Measurements from ENCODE around the gene FOXS1. TPM values are rescaled to one million over a fixed set of nuclear protein-coding genes. Genes with fewer than 3 reads are reported as not detected.

Gene FOXS1
- total RNA-seq, 1 experiment from 2014 or later: not detected

DNA sequence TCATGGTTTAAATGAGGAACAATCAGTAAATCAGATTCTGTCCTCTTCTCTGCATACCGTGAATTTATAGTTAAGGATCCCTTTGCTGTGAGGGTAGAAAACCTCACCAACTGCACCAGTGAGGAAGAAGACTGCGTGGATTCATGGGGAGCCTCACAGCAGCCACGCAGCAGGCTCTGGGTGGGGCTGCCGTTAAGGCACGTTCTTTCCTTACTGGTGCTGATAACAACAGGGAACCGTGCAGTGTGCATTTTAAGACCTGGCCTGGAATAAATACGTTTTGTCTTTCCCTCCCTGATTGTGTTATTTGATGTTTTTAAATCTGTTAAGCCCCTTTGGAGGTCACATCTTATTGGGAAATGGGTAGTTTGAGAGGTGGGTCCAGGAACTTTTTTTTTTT lies 43.9 kb downstream of the FOXS1 start:
- H3K9me3 ChIP-seq (ENCODE audit: low read depth, low read length, poor library complexity, severe bottlenecking): no peaks in the 10 kb centered on the region
- POLR2A ChIA-PET (ENCODE audit: low non-redundant PET): no interaction called here
- no peaks in the 10 kb centered on the region for H3K4me1 ChIP-seq (ENCODE audit: insufficient read depth, low read length, poor library complexity, severe bottlenecking)
- no TSS peak for BruUV-seq (replicated peaks)
- H3K27ac ChIP-seq (ENCODE audit: low read depth, low read length, poor library complexity, severe bottlenecking): no peak overlapping the region
- H3K36me3 ChIP-seq (ENCODE audit: insufficient read depth, low read length, poor library complexity, severe bottlenecking): peaks cover 89% of the 10 kb centered on the region
- TF ChIP-seq, protein P1, sequence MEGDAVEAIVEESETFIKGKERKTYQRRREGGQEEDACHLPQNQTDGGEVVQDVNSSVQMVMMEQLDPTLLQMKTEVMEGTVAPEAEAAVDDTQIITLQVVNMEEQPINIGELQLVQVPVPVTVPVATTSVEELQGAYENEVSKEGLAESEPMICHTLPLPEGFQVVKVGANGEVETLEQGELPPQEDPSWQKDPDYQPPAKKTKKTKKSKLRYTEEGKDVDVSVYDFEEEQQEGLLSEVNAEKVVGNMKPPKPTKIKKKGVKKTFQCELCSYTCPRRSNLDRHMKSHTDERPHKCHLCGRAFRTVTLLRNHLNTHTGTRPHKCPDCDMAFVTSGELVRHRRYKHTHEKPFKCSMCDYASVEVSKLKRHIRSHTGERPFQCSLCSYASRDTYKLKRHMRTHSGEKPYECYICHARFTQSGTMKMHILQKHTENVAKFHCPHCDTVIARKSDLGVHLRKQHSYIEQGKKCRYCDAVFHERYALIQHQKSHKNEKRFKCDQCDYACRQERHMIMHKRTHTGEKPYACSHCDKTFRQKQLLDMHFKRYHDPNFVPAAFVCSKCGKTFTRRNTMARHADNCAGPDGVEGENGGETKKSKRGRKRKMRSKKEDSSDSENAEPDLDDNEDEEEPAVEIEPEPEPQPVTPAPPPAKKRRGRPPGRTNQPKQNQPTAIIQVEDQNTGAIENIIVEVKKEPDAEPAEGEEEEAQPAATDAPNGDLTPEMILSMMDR (conservative IDR thresholded peaks at IDR 0.05; ENCODE audit: low read depth, low read length): no peak
- TF ChIP-seq EZH2 (IDR thresholded peaks at IDR 0.05; ENCODE audit: borderline replicate concordance, low read depth, low read length, poor library complexity, severe bottlenecking): no peak
- intact Hi-C loops (cut with micrococcal nuclease; ENCODE audit: unreplicated experiment): no loop called here
- CTCF ChIA-PET: no interaction called here
- no peaks in the 10 kb centered on the region for H3K27me3 ChIP-seq (replicated peaks; ENCODE audit: insufficient read depth, low read depth, low read length, poor library complexity)
- no peak for DNase-seq (ENCODE audit: low spot score)
- H3K4me3 ChIP-seq (ENCODE audit: low read depth, low read length, poor library complexity, severe bottlenecking): no peak overlapping the region

DNA sequence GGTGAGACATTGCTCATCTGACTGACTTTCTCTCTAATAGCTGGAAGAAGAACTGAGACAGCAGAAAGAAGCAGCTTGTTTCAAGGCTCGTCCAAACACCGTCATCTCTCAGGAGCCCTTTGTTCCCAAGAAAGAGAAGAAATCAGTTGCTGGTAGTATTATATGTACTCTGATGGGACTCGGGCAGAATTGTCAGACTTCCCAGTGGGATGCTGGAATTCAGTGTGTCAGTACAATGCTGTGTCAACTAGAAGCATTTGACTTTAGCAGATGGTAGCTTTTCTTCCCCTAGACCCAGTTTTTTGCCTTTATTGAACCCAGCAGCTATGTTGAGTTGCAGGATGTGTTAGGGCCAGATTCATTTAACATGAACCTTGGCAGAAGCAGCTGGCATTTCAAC lies 48.0 kb downstream of the FOXS1 start:
- peaks cover 97% of the 10 kb centered on the region for H3K36me3 ChIP-seq (ENCODE audit: insufficient read depth, low read length, poor library complexity, severe bottlenecking)
- intact Hi-C loops (cut with micrococcal nuclease; ENCODE audit: unreplicated experiment): no loop called here
- H3K4me3 ChIP-seq (ENCODE audit: low read depth, low read length, poor library complexity, severe bottlenecking): no peak overlapping the region
- H3K27me3 ChIP-seq (replicated peaks; ENCODE audit: insufficient read depth, low read depth, low read length, poor library complexity): no peaks in the 10 kb centered on the region
- no peak for DNase-seq (ENCODE audit: low spot score)
- no peak for TF ChIP-seq EZH2 (IDR thresholded peaks at IDR 0.05; ENCODE audit: borderline replicate concordance, low read depth, low read length, poor library complexity, severe bottlenecking)
- TF ChIP-seq, protein P1 (conservative IDR thresholded peaks at IDR 0.05; ENCODE audit: low read depth, low read length): no peak
- H3K4me1 ChIP-seq (ENCODE audit: insufficient read depth, low read length, poor library complexity, severe bottlenecking): no peaks in the 10 kb centered on the region
- CTCF ChIA-PET: no interaction called here
- POLR2A ChIA-PET (ENCODE audit: low non-redundant PET): no interaction called here
- no peaks in the 10 kb centered on the region for H3K9me3 ChIP-seq (ENCODE audit: low read depth, low read length, poor library complexity, severe bottlenecking)
- H3K27ac ChIP-seq (ENCODE audit: low read depth, low read length, poor library complexity, severe bottlenecking): no peak overlapping the region
- no TSS peak for BruUV-seq (replicated peaks)

Other genes with a start within 250 kb of the FOXS1 start
- gene ID1, start 240.3 kb downstream of the FOXS1 start, total RNA-seq (2021): 24.6 and 39.3 TPM in 2 replicates
- not detected in 2 replicates for gene COX4I2, start 207.7 kb downstream of the FOXS1 start, total RNA-seq (2021)
- gene BCL2L1, start 122.7 kb downstream of the FOXS1 start, total RNA-seq (2021): 44.5 and 47.8 TPM in 2 replicates
- gene TPX2, start 106.3 kb downstream of the FOXS1 start, total RNA-seq (2021): 187 and 189 TPM in 2 replicates
- 1.2 and 1.3 TPM in 2 replicates for gene MYLK2, start 26.2 kb downstream of the FOXS1 start, total RNA-seq (2021)
- gene DUSP15, start 24.9 kb upstream of the FOXS1 start, total RNA-seq (2021): 0.31 TPM in 1 of 2 replicates, not detected in the other
- not detected in 2 replicates for gene TTLL9, start 25.0 kb upstream of the FOXS1 start, total RNA-seq (2021)
- gene PDRG1, start 106.4 kb upstream of the FOXS1 start, total RNA-seq (2021): 18.7 and 24.3 TPM in 2 replicates
- 0.04 TPM in 1 of 2 replicates, not detected in the other for gene XKR7, start 122.5 kb upstream of the FOXS1 start, total RNA-seq (2021)
- gene CCM2L, start 164.8 kb upstream of the FOXS1 start, total RNA-seq (2021): 0.22 TPM in 1 of 2 replicates, not detected in the other
- not detected in 2 replicates for gene HCK, start 206.6 kb upstream of the FOXS1 start, total RNA-seq (2021)